ENCODE data around the gene KCNN4. TPM values are rescaled to one million over a fixed set of nuclear protein-coding genes. Genes with fewer than 3 reads are reported as not detected.
A peak's percentile ranks its signal among the peaks of the same experiment; 100 is the strongest.

KCNN4 gene
- total RNA-seq, 2 donors from 2014 or later, result not detected

DNA sequence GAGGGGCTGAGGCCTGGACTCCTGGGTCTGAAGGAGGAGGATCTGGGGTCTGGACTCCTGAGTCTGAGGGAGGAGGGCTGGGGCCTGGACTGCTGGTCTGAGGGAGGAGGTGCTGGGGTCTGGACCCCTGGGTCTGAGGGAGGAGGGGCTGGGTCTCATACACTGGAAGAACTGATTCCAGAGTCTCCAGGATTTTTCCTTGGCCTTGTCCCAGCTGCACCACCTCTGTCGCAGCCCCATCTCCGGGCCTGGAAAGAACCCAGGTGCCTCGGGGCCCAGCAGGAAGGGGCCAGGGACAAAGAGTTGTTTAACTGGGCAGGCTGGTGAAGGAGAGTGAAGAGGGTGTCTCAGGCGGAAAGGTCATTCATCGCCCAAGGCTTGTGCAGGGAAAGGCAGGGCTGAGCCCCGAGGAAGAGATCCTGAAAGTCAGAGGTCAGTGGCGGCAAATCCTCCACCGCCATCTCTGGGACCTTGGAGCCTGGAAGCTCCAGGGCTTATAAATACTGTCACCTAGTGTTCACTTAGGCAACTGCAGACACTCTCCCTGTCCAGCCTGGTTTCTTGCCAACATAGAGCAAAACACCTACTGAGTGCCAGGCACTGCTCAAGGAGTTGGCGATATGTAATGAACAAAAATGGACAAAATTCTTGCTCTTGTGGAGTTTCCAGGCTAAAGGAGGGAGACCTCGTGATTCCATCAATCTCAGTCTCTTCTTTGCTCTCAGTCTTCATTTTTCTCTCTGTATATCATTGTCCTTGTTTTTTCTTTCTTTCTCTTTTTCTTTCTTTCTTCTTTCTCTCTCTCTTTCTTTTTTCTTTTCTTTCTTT lies 4.4 kb upstream of the KCNN4 start:
- TF ChIP-seq, protein P1, sequence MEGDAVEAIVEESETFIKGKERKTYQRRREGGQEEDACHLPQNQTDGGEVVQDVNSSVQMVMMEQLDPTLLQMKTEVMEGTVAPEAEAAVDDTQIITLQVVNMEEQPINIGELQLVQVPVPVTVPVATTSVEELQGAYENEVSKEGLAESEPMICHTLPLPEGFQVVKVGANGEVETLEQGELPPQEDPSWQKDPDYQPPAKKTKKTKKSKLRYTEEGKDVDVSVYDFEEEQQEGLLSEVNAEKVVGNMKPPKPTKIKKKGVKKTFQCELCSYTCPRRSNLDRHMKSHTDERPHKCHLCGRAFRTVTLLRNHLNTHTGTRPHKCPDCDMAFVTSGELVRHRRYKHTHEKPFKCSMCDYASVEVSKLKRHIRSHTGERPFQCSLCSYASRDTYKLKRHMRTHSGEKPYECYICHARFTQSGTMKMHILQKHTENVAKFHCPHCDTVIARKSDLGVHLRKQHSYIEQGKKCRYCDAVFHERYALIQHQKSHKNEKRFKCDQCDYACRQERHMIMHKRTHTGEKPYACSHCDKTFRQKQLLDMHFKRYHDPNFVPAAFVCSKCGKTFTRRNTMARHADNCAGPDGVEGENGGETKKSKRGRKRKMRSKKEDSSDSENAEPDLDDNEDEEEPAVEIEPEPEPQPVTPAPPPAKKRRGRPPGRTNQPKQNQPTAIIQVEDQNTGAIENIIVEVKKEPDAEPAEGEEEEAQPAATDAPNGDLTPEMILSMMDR (conservative IDR thresholded peaks at IDR 0.05), result peak; percentile 95
- H3K27ac Mint-ChIP-seq, result no peak overlapping the region

DNA sequence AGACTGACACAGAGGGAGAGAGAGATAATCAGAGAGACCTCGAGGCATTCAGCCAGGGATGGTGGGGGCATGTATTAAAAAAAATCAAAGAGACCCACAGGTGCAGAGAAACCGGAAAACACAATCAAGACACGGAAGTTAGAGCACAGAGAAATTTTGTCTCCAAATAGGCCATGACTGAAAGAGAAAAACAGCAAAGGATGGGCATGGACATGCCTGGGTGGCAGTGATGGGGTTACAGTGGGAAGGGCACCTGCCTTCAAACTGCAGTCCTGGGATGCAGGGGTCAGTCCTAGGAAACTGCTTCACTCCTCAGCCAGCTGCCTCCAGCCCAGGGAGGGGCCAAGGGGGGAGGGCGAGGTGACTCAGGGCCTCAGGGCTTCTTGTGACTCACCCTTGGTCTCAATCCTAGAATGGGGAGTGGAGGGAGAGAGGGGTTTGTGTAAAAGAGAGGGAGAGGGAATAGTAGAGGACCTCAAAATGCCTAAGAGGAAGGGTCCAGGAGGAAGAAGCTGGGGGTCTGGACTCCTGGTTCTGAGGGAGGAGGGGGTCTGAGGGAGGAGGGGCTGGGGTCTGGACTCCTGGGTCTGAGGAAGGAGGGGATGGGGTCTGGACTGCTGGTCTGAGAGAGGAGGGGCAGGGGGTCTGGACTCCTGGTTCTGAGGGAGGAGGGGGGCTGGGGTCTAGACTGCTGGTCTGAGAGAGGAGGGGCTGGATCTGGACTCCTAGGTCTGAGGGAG lies 3.6 kb upstream of the KCNN4 start:
- DNase-seq, result peak; percentile 71
- Histone ChIP-seq H3K27me3 (ENCODE audit: control insufficient read depth, insufficient read depth, low read length, poor library complexity, severe bottlenecking) (no peaks in the 10 kb centered on the region), H3K9me3 (ENCODE audit: control insufficient read depth, low read length) (no peaks in the 10 kb centered on the region), H3K36me3 (ENCODE audit: control insufficient read depth, insufficient read depth, low read length) (no peaks in the 10 kb centered on the region), H3K9ac (ENCODE audit: extremely low read depth, low read length, poor library complexity, severe bottlenecking) (no peak overlapping the region), H3K27ac (ENCODE audit: low read depth, low read length) (no peak overlapping the region), H3K4me1 (ENCODE audit: control insufficient read depth, insufficient read depth, low read length) (no peaks in the 10 kb centered on the region), H3K4me3 (ENCODE audit: low read length) (no peak overlapping the region)
- Mint-ChIP-seq H3K27ac (no peak overlapping the region), H3K9me3 (no peaks in the 10 kb centered on the region), H3K4me1 (peaks cover 4% of the 10 kb centered on the region), H3K27me3 (ENCODE audit: insufficient read depth) (peaks cover 29% of the 10 kb centered on the region), H3K36me3 (ENCODE audit: low read depth) (no peaks in the 10 kb centered on the region), H3K4me3 (no peak overlapping the region)
- TF ChIP-seq, protein P1 (conservative IDR thresholded peaks at IDR 0.05), result no peak
- WGBS, 2 experiments (ENCODE audit: insufficient coverage in 1 of 2, insufficient read length in 1 of 2), result 75% methylated on average over 3 to 4 of the region's 4 CpGs

More for the DNA sequence above, 4.4 kb upstream of the KCNN4 start:
- Mint-ChIP-seq H3K4me3 (no peak overlapping the region), H3K4me1 (no peaks in the 10 kb centered on the region), H3K36me3 (ENCODE audit: low read depth) (no peaks in the 10 kb centered on the region), H3K9me3 (no peaks in the 10 kb centered on the region), H3K27me3 (ENCODE audit: insufficient read depth) (peaks cover 27% of the 10 kb centered on the region)
- Histone ChIP-seq H3K27me3 (ENCODE audit: control insufficient read depth, insufficient read depth, low read length, poor library complexity, severe bottlenecking) (no peaks in the 10 kb centered on the region), H3K9me3 (ENCODE audit: control insufficient read depth, low read length) (no peaks in the 10 kb centered on the region), H3K4me3 (ENCODE audit: low read length) (no peak overlapping the region), H3K4me1 (ENCODE audit: control insufficient read depth, insufficient read depth, low read length) (no peaks in the 10 kb centered on the region), H3K27ac (ENCODE audit: low read depth, low read length) (no peak overlapping the region), H3K9ac (ENCODE audit: extremely low read depth, low read length, poor library complexity, severe bottlenecking) (no peak overlapping the region), H3K36me3 (ENCODE audit: control insufficient read depth, insufficient read depth, low read length) (no peaks in the 10 kb centered on the region)
- DNase-seq, result peak; percentile 88
- 36 to 37% methylated on average over 9 to 10 of the region's 10 CpGs for WGBS, 2 experiments (ENCODE audit: insufficient coverage in 1 of 2, insufficient read length in 1 of 2)

DNA sequence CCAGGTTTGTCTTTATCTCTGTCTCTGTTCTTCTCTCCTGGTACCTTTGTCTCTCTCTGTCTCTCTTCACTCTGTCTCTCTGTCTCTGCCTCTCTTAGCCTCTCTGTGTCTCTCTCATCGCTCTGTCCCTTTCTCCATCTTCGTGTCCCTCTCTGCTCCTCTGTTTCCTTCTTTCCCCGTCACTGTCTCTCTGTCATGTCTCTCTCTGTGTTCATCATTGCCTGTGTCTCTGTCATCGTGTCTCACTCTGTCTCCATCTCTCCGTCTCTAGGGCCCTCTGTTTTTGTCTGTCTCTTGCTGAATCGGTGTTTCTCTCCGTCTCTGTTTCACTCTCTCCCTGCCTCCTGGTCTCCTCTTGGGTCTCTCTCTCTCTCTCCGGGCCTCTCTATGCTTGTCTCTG lies 2.9 kb upstream of the KCNN4 start:
- TF ChIP-seq, protein P1 (conservative IDR thresholded peaks at IDR 0.05), result no peak
- no peaks in the 10 kb centered on the region for H3K36me3 Mint-ChIP-seq (ENCODE audit: low read depth)
- no peak overlapping the region for H3K27ac Mint-ChIP-seq

More for the DNA sequence above, 2.9 kb upstream of the KCNN4 start:
- Mint-ChIP-seq H3K9me3 (no peaks in the 10 kb centered on the region), H3K4me1 (peaks cover 7% of the 10 kb centered on the region), H3K4me3 (no peak overlapping the region), H3K27me3 (ENCODE audit: insufficient read depth) (peaks cover 32% of the 10 kb centered on the region)
- Histone ChIP-seq H3K27ac (ENCODE audit: low read depth, low read length) (no peak overlapping the region), H3K27me3 (ENCODE audit: control insufficient read depth, insufficient read depth, low read length, poor library complexity, severe bottlenecking) (no peaks in the 10 kb centered on the region), H3K36me3 (ENCODE audit: control insufficient read depth, insufficient read depth, low read length) (no peaks in the 10 kb centered on the region), H3K4me3 (ENCODE audit: low read length) (no peak overlapping the region), H3K9me3 (ENCODE audit: control insufficient read depth, low read length) (no peaks in the 10 kb centered on the region), H3K4me1 (ENCODE audit: control insufficient read depth, insufficient read depth, low read length) (no peaks in the 10 kb centered on the region), H3K9ac (ENCODE audit: extremely low read depth, low read length, poor library complexity, severe bottlenecking) (no peak overlapping the region)
- no peak for DNase-seq
- WGBS, 2 experiments (ENCODE audit: insufficient coverage in 1 of 2, insufficient read length in 1 of 2), result 91 to 96% methylated on average over 8 of the region's 8 CpGs
